GM18526 (cell line): ENCODE results near the gene IL18BP.

Source experiments
- POLR2A ChIP-seq: IDR thresholded peaks from 3 replicates; pipeline ENCODE4 v1.6.1; 2011; ENCODE audit not compliant: insufficient read length; ENCODE audit errors: extremely low read depth

The IL18BP gene

DNA sequence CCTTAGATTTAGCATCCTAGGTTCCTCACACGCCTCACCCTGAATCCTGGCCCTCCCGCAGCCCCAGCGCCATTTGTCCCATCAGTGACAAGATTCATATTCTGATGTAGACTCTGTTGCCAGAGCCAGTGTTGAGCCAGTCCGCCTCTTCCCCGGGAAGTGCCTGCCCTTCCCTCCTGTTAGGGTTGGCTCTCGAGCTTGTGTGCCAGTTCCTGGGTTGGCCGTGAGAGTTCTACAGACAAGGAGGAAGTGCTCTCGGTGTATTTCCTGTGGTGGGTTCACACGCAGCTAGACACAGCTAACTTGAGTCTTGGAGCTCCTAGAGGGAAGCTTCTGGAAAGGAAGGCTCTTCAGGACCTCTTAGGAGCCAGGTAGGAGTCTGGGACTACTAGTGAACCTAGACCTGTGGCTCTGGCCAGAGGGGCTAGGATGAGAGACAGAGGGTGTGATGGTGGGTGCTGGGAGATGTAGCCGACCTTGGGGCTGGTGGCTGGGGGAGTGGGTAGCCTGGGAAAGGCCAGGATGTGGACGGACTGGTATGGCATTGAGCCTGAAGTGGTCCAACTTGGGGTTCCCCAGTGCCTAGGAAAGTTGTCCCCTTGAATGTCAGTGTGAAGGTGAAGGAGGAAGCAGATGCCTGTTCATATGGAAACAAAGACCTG, at the start of gene IL18BP:
Gene IL18BP (plus strand): TSS at position 261 of the 662 bp plus-strand sequence. CDS start 1,076 bp downstream, outside the sequence.
- no peak for TF ChIP-seq POLR2A

DNA sequence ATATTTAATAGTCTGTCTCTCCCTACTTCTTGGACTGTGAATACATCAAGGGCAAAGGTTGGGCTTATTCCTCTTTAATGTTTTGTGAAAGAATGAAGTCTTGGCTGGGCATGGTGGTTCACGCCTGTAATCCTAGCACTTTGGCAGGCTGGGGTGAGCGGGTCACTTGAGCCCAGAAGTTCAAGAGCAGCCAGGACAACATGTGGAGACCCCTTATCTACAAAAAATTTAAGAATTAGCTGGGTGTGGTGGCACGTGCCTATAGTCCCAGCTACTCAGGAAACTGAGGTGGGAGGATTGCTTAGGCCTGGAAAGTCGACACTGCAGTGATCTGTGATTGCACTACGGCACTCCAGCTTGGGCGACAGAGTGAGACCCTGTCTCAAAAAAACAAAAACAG, 49.7 kb upstream of the IL18BP start:
- no peak for TF ChIP-seq POLR2A

DNA sequence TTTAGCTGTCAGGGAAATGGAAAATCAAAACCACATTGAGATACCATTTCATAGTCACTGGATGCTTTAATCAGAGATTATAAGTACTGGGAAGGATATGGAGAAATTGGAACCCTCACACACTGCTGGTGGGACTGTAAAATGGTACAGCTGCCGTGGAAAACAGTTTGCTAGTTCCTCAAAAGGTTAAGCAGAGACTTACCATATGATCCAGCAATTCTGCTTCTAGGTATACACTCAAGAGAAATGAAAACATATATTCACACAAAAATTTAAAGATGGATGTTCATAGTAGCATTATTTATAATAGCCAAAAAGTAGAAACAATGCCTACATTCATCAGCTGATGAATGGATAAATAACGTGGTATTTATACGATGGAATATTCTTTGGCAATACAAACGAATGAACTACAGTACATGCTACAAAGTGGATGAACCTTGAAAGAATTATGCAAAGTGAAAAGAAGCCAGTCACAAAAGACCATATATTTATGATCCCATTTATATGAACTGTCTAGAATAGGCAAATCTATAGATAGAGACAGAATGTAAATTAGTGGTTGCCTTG, 46.9 kb upstream of the IL18BP start:
- no peak for TF ChIP-seq POLR2A

DNA sequence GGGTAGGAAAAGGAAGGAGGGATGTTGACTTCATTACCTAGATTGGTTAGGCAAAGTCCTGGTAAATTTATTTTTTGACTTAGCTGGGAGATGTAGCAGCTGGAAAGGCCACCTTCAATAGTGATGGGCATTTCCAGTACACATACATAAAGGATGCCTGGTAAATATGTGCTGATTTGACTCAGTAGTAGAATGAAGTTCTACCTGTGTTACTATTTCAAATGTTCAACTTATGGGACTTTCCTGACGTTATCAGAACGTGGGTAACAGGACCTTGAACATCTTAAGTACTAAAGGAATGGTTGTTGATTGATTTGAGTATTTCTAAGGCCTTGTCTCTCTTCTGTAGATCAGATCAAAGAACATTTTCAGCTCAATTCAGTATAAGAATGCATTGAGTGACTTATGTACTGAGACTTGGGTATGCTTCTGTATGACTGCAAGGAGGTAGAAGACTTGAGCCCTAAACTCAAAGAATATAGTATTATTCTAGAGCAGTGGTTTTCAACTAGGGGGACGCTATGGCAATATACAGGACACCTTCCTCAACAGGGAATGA, 42.7 kb upstream of the IL18BP start:
- no peak for TF ChIP-seq POLR2A

DNA sequence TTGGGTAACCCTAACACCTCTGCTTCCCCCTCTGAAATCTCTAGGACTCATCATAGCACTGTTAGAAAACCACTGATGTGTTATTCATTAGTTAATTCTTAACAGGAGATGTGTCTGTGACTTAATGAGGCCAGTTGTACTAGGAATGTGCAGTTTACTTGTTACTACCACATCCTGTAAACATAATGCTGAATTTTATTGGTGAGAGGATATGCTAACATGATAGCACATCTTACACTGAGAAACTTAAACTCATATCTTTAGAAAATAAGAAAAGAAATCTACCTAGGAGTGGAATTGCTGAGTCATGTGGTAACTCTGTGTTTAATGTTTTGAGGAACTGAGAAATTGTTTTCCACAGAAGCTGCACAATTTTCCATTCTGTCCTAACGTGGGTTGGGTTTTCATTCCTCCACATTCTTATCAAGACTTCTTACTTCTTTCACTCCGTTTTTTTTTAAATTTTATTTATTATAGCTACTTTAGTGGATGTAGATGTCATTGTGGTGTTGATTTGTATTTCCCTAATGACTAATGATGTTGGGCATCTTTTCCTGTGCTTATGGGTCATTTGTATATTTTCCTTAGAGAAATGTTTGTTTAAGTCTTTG, 36.2 kb upstream of the IL18BP start:
- no peak for TF ChIP-seq POLR2A

DNA sequence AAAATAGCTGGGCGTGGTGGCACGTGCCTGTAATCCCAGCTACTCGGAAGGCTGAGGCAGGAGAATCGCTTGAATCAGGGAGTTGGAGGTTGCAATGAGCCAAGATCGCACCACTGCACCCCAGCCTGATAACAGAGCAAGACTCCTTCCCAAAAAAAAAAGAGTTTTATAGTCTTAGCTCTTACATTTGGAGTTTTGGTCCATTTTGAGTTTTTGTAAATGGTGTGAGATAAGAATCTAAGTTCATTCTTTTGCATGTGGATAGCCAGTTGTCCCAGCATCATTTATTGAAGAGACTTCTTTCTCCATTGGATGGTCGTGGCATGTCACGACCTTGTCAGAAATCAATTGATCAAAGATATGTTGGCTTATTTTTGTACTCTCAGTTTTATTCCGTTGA, 35.2 kb upstream of the IL18BP start:
- no peak for TF ChIP-seq POLR2A

DNA sequence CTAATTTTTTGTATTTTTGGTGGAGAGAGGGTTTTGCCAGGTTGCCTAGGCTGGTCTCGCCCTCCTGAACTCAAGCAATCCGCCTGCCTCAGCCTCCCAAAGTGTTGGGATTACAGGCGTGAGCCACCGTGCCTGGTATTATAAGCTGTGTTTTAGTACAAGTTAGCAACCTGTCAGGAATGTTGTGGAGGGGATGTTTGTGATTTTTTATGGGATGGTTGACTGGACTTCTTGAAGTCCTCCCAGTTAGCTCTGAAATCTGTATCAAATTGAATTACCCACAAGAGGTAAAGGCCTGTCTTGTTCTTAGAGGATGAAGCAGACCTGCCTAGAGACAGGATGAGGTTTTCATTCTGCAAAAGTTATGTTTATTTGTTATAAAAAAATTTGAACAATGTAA, 34.1 kb upstream of the IL18BP start:
- TF ChIP-seq POLR2A: no peak

DNA sequence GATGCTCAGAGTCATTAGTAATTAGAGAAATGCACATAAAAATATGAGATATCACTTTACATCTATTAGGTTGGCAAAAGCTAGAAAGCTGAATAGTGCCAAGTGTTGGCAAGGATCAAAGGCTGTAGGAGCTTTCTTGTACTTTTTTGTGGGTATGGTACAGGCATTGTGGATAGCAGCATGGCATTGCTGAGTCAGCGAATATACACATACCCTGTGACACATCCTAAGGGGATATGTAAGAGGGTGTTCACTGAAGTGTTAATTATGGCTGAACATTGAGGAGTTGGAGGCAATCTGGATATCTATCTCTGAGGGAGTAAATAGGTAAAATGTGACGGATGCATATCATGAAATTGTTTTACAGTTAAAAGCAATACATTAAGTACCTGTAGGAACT, 27.0 kb upstream of the IL18BP start:
- TF ChIP-seq POLR2A: no peak

DNA sequence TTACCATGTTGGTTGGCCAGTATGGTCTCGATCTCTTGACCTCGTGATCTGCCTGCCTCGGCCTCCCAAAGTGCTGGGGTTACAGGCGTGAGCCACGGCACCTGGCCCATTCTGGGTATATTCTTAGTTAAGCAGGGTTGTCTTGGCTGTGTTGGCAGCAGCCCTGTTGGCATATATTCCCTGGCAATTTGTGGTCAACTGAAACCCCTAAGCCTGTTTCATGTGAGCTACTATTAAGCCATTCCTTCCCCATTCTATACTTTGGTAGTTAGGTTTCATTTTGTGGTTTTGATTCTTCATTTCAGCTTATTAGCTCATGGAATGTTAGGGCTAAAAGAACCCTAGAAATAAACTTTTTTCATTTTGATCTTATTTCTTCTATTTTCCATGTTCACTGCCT, 22.2 kb upstream of the IL18BP start:
- no peak for TF ChIP-seq POLR2A

DNA sequence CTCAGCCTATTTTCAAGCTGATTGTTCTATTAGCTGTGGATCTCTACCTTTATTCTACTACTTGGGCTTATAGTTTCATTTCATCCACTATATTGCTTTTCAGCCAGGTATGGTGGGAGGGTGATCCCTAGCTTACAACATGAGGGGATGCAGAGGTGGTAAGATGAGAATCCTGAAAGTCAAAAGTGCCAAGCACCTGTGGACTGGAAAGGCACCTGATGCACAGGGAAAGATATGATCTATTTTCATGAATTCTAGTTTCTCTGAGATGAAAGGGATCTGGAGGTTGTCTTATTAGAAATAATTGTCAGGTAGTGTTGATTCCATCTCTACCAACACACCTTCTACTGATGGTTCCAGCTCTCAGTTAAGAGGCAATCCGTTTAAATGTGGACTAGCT, 21.6 kb upstream of the IL18BP start:
- no peak for TF ChIP-seq POLR2A

DNA sequence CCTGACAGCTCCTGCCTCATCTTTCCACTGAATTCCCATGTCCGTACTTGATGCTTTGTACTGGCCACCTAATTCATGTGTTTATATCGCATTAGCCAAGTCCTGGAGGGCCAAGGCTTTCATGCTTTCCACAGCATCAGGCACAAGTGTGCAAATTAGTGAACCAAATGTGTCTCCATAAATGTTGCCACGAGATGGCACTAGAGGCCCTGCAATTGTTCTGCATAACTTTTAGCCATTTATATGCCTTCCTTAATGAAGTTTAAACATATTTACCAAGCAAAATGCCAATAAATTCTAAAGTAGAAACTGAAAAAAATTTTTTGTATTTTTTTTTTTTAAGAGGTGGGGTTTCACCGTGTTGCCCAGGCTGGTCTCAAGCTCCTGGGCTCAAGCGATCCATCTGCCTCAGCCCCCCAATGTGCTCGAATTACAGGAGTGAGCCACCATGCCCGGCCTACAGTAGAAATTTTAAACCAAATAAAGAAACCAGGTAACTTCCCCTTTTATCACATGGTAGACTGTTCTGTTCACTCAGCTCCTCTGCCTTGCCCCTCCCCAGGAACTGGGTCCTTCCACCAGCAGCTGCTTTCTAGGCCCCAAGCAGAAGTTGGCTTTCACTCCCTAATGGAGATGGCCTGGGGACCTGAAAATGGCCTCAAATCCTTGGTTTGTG, 20.8 kb upstream of the IL18BP start:
- TF ChIP-seq POLR2A: no peak

DNA sequence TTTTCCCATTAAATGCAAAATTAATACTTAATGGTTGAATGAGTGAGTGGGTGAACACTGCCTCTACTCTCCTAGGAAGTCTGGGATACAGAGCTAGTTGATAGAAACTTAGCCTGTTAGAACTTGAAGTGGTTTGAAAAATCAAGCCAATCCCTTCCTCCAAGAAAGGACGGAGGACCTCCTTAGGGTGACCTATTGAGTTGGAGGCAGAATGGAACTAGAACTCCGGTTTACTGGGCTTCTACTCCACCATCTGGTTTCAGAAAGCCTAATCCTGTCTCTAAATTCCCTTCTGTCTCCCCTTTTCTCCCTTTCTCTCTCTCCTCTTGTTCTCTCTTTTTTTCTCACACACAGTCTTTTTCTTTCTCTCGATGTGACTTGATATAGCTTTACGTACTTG, 19.6 kb upstream of the IL18BP start:
- TF ChIP-seq POLR2A: no peak

DNA sequence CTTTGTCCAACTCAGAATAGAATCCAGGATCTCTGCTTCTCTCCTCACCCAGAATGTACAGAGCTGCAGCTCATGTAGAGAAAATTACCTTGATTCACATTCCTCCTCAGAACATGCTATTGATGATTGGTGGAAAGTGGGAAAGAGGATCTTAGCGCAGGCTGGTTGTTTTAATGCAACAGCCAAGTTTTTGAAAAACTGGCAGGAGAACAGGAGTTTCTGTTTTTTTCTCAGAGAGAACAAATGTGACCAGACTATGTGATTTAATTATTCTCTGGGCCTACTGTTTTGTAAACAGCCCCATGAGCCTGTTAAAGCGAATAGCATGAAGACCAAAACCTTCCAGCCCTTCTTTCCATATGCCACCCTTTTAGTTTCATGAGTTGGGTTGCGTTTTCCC, 19.1 kb upstream of the IL18BP start:
- TF ChIP-seq POLR2A: no peak

DNA sequence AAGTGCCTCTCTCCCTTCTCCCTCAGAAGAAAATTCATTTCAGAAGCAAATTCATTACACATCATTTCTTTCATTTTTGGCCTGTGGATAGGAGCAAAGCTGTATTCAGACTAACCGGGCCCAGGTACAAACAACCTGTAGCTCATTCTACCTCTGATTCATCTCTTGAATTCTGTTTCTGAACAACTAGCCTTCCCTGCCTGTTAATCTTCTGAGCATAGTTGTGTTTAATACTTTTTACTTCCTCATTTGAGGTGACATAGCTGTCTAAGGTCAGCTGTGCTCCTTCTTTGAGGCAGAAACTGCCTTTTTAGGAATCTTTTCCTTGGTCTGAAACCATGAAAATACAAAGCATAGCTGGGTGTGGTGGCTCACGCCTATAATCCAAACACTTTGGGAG, 12.6 kb upstream of the IL18BP start:
- no peak for TF ChIP-seq POLR2A

DNA sequence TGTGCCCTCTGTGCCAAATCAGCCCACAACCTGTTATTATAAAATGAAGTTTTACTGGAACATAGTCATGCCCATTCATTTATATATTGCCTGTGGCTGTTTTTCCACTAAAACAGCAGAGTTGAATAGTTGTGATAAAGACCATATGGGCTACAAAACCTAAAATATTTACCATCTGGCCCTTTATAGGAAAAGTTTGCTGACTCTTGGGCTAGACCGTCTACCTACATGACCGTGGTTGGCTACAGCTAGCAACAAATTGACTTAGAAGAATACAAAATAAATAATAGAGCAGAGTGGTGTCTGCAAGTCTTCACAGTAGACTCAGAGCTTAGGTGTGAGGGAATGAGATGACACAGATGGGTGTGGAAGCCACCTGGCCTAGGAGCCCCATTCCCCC, 11.2 kb upstream of the IL18BP start:
- no peak for TF ChIP-seq POLR2A

DNA sequence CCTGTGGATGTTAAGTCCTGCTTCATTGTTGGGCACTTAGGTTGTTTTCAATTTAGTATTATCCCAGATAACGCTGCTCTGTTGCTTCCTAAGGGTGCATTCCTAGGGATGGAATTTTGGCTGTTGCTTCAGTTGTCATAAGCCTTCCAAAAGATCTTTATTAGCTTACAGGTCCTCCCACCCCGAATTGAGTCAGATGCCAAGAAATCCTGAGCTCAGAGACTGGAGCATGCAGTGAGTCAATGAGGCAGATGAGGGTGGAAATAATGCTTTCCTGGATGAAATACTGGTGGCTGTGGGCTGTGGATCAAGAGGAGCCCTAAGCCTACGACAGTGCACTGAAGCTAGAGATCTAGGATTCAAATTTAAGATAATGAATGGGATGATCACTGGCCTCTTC, 10.7 kb upstream of the IL18BP start:
- TF ChIP-seq POLR2A: no peak

DNA sequence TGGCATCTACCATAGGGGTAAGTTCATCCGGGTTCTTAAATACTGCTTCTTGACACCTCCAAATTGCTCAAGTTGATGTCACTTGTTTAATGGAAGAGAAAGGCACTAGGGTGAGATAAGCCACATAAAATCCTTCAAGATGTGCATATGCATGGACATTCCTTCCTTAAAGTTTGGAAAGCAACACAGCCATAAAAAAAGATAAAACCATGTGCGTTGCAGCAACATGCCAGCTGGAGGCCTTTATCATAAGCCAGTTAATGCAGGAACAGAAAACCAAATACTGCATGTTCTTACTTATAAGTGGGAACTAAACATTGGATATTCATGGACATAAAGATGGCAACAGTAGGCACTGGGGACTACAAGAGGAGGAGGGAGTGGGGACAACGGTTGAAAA, 8.0 kb upstream of the IL18BP start:
- no peak for TF ChIP-seq POLR2A

DNA sequence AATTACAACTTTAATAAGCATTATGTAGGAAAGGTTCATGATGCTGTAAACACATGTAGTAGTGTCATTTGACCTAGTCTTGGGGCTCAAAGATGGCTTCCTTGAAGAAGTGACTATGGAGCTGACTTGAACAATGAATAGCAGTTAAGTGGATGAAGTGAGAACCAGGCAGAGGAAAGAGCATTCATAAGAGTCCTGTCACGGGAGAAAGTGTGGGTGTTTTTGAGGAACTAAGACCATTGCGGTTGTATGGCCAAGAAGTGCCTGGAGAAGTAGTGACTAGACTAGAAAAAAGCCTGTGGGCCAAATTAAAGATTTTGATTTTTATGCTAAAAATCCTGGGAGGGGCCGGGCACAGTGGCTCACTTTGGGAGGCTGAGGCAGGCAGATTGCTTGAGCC, 7.2 kb upstream of the IL18BP start:
- no peak for TF ChIP-seq POLR2A
